ENCODE results near the gene FBXL17.

The FBXL17 gene

GRCh38 chr5:107982703-107983425 lies 399.0 kb downstream of the FBXL17 start:
- DNase-seq: no peak

GRCh38 chr5:107980923-107981692 lies 400.8 kb downstream of the FBXL17 start:
- DNase-seq: no peak

GRCh38 chr5:107979900-107980299 lies 402.0 kb downstream of the FBXL17 start:
- DNase-seq: no peak

GRCh38 chr5:107979291-107979690 lies 402.6 kb downstream of the FBXL17 start:
- peak; percentile 54 for DNase-seq

GRCh38 chr5:107977550-107978071 lies 404.3 kb downstream of the FBXL17 start:
- DNase-seq: no peak

- no peak for DNase-seq
Measured at GRCh38 chr5:107975568-107975967, 406.3 kb downstream of the FBXL17 start.

GRCh38 chr5:107971846-107972245 lies 410.1 kb downstream of the FBXL17 start:
- DNase-seq: no peak

- DNase-seq: no peak
Measured at GRCh38 chr5:107969847-107970246, 412.1 kb downstream of the FBXL17 start.

- no peak for DNase-seq
Measured at GRCh38 chr5:107968998-107969397, 412.9 kb downstream of the FBXL17 start.

GRCh38 chr5:107968406-107968843 lies 413.5 kb downstream of the FBXL17 start:
- no peak for DNase-seq

- DNase-seq: no peak
Measured at GRCh38 chr5:107966201-107966600, 415.7 kb downstream of the FBXL17 start.

- DNase-seq: no peak
Measured at GRCh38 chr5:107964722-107965121, 417.2 kb downstream of the FBXL17 start.

GRCh38 chr5:107959573-107960279 lies 422.2 kb downstream of the FBXL17 start:
- no peak for DNase-seq

- no peak for DNase-seq
Measured at GRCh38 chr5:107958861-107959260, 423.0 kb downstream of the FBXL17 start.

GRCh38 chr5:107958432-107958831 lies 423.5 kb downstream of the FBXL17 start:
- no peak for DNase-seq

- no peak for DNase-seq
Measured at GRCh38 chr5:107957051-107957450, 424.8 kb downstream of the FBXL17 start.

GRCh38 chr5:107955321-107955720 lies 426.6 kb downstream of the FBXL17 start:
- DNase-seq: no peak

GRCh38 chr5:107954254-107954653 lies 427.6 kb downstream of the FBXL17 start:
- DNase-seq: no peak

- DNase-seq: no peak
Measured at GRCh38 chr5:107952450-107952849, 429.4 kb downstream of the FBXL17 start.

- no peak for DNase-seq
Measured at GRCh38 chr5:107951309-107951708, 430.6 kb downstream of the FBXL17 start.

GRCh38 chr5:107950776-107951175 lies 431.1 kb downstream of the FBXL17 start:
- peak; percentile 41 for DNase-seq

- DNase-seq: no peak
Measured at GRCh38 chr5:107949688-107950341, 432.1 kb downstream of the FBXL17 start.

GRCh38 chr5:107948377-107948776 lies 433.5 kb downstream of the FBXL17 start:
- DNase-seq: no peak
